ENCODE results near the gene WDR33. TPM values are rescaled to one million over a fixed set of nuclear protein-coding genes. Genes with fewer than 3 reads are reported as not detected.

WDR33 gene
- total RNA-seq, 2 donors from 2014 or later, result 25.4 to 41.9 TPM

- Histone ChIP-seq H3K4me1 (replicated peaks) (no peaks in the 10 kb centered on the region), H3K27me3 (replicated peaks; ENCODE audit: insufficient read depth) (no peaks in the 10 kb centered on the region), H3K36me3 (no peaks in the 10 kb centered on the region), H3K27ac (no peak overlapping the region), H3K9me3 (no peaks in the 10 kb centered on the region), H3K4me3 (no peak overlapping the region)
- no peak for DNase-seq (ENCODE audit: low spot score)
- no peak for TF ChIP-seq POLR2A (IDR thresholded peaks at IDR 0.05)
- no peak for TF ChIP-seq POLR2AphosphoS5 (IDR thresholded peaks at IDR 0.05)
- no peak for TF ChIP-seq CTCF (IDR thresholded peaks at IDR 0.05)
- 68% methylated on average over 16 of the region's 16 CpGs for WGBS
- intact Hi-C loops (cut with DNase I), result no loop called here
Observed at GRCh38 chr2:127655209-127656073, 155.5 kb downstream of the WDR33 start.

- Histone ChIP-seq H3K27ac (no peak overlapping the region), H3K27me3 (replicated peaks; ENCODE audit: insufficient read depth) (no peaks in the 10 kb centered on the region), H3K4me1 (replicated peaks) (no peaks in the 10 kb centered on the region), H3K9me3 (no peaks in the 10 kb centered on the region), H3K4me3 (no peak overlapping the region), H3K36me3 (no peaks in the 10 kb centered on the region)
- WGBS, result 92% methylated on average over 8 of the region's 8 CpGs
- intact Hi-C loops (cut with DNase I), result no loop called here
- no peak for TF ChIP-seq POLR2AphosphoS5 (IDR thresholded peaks at IDR 0.05)
- no peak for TF ChIP-seq CTCF (IDR thresholded peaks at IDR 0.05)
- TF ChIP-seq POLR2A (IDR thresholded peaks at IDR 0.05), result no peak
- DNase-seq (ENCODE audit: low spot score), result no peak
Observed at GRCh38 chr2:127654838-127655175, 156.2 kb downstream of the WDR33 start.

- Histone ChIP-seq H3K27ac (no peak overlapping the region), H3K9me3 (no peaks in the 10 kb centered on the region), H3K36me3 (no peaks in the 10 kb centered on the region), H3K4me1 (replicated peaks) (no peaks in the 10 kb centered on the region), H3K4me3 (no peak overlapping the region), H3K27me3 (replicated peaks; ENCODE audit: insufficient read depth) (no peaks in the 10 kb centered on the region)
- DNase-seq (ENCODE audit: low spot score), result no peak
- 89% methylated on average over 24 of the region's 24 CpGs for WGBS
- no peak for TF ChIP-seq CTCF (IDR thresholded peaks at IDR 0.05)
- no peak for TF ChIP-seq POLR2AphosphoS5 (IDR thresholded peaks at IDR 0.05)
- no peak for TF ChIP-seq POLR2A (IDR thresholded peaks at IDR 0.05)
- intact Hi-C loops (cut with DNase I), result no loop called here
Observed at GRCh38 chr2:127654084-127654837, 156.7 kb downstream of the WDR33 start.

- no peaks in the 10 kb centered on the region for H3K36me3 ChIP-seq
- no peak for TF ChIP-seq POLR2A (IDR thresholded peaks at IDR 0.05)
- H3K4me1 ChIP-seq (replicated peaks), result peaks cover 2% of the 10 kb centered on the region
- no peaks in the 10 kb centered on the region for H3K27me3 ChIP-seq (replicated peaks; ENCODE audit: insufficient read depth)
- no peak for DNase-seq (ENCODE audit: low spot score)
- H3K4me3 ChIP-seq, result no peak overlapping the region
- intact Hi-C loops (cut with DNase I), result no loop called here
- WGBS, result 83% methylated on average over 16 of the region's 16 CpGs
- H3K27ac ChIP-seq, result no peak overlapping the region
- no peaks in the 10 kb centered on the region for H3K9me3 ChIP-seq
Observed at GRCh38 chr2:127653421-127654083, 157.4 kb downstream of the WDR33 start.

- H3K27ac ChIP-seq, result no peak overlapping the region
- TF ChIP-seq POLR2AphosphoS5 (IDR thresholded peaks at IDR 0.05), result no peak
- WGBS, result 71% methylated on average over 25 of the region's 25 CpGs
- peaks cover 2% of the 10 kb centered on the region for H3K4me1 ChIP-seq (replicated peaks)
- no peaks in the 10 kb centered on the region for H3K9me3 ChIP-seq
- H3K4me3 ChIP-seq, result no peak overlapping the region
- H3K27me3 ChIP-seq (replicated peaks; ENCODE audit: insufficient read depth), result no peaks in the 10 kb centered on the region
- intact Hi-C loops (cut with DNase I), result no loop called here
- no peak for DNase-seq (ENCODE audit: low spot score)
- no peaks in the 10 kb centered on the region for H3K36me3 ChIP-seq
Observed at GRCh38 chr2:127652786-127653357, 158.1 kb downstream of the WDR33 start.
